HTERT RPE-1 (cell line): ENCODE results near the gene HMGN4.
"Not testable (repeated sequence)": the region's sequence is repeated elsewhere in the genome, so short reads cannot be mapped to it uniquely, and the experiment has no call there.

Experiments
- in situ Hi-C: fragments of 300-500 bp; cut with MboI; formaldehyde crosslinking; loops from 4 replicates; pipeline ENCODE4 v1.14.3; 2020; ENCODE audit warnings: low sequenced_read_pairs

HMGN4 gene

GRCh38 chr6:26537846-26538571 lies at the start of gene HMGN4:
HMGN4 (plus strand) TSS chr6:26538366; CDS start chr6:26545207, 6,841 bp downstream.
- in situ Hi-C loops, result loop anchor here (25.0 kb wide), 1 partner anchor 201 kb away; no protein-coding TSS in a partner anchor

GRCh38 chr6:26489996-26490964 lies 47.9 kb upstream of the HMGN4 start:
- in situ Hi-C loops, result no loop called here

- in situ Hi-C loops, result no loop called here
Observed at GRCh38 chr6:26491604-26492003, 46.6 kb upstream of the HMGN4 start.

GRCh38 chr6:26493258-26493657 lies 44.9 kb upstream of the HMGN4 start:
- in situ Hi-C loops, result no loop called here

GRCh38 chr6:26494117-26494516 lies 44.0 kb upstream of the HMGN4 start:
- in situ Hi-C loops, result no loop called here

- in situ Hi-C loops, result no loop called here
Observed at GRCh38 chr6:26495281-26495680, 42.9 kb upstream of the HMGN4 start.

GRCh38 chr6:26497610-26498009 lies 40.6 kb upstream of the HMGN4 start:
- in situ Hi-C loops, result no loop called here

- in situ Hi-C loops, result no loop called here
Observed at GRCh38 chr6:26500102-26500501, 38.1 kb upstream of the HMGN4 start, which contains the start of gene BTN1A1. BTN1A1 (plus strand) TSS chr6:26500303; CDS start chr6:26501287, 984 bp downstream.

GRCh38 chr6:26501482-26501986 lies 36.6 kb upstream of the HMGN4 start:
- in situ Hi-C loops, result no loop called here

- in situ Hi-C loops, result no loop called here
Observed at GRCh38 chr6:26502165-26502564, 36.0 kb upstream of the HMGN4 start.

- in situ Hi-C loops, result no loop called here
Observed at GRCh38 chr6:26502626-26503025, 35.5 kb upstream of the HMGN4 start.

GRCh38 chr6:26507658-26508057 lies 30.5 kb upstream of the HMGN4 start:
- in situ Hi-C loops, result no loop called here

GRCh38 chr6:26511033-26511432 lies 27.1 kb upstream of the HMGN4 start:
- in situ Hi-C loops, result not testable (repeated sequence)

- in situ Hi-C loops, result no loop called here
Observed at GRCh38 chr6:26514984-26515383, 23.2 kb upstream of the HMGN4 start.

GRCh38 chr6:26516481-26517427 lies 21.4 kb upstream of the HMGN4 start:
- in situ Hi-C loops, result no loop called here

GRCh38 chr6:26519359-26519758 lies 18.8 kb upstream of the HMGN4 start:
- in situ Hi-C loops, result no loop called here

GRCh38 chr6:26520237-26520849 lies 17.8 kb upstream of the HMGN4 start:
- in situ Hi-C loops, result no loop called here

GRCh38 chr6:26520850-26521599 lies 17.1 kb upstream of the HMGN4 start:
- in situ Hi-C loops, result no loop called here
